Measurements from ENCODE around the gene TSPOAP1.

- TF ChIP-seq CTCF (IDR thresholded peaks at IDR 0.05) (no peak), POLR2A (IDR thresholded peaks at IDR 0.05) (no peak), POLR2AphosphoS5 (IDR thresholded peaks at IDR 0.05; ENCODE audit: insufficient read depth in 1 of 2, low read depth in 1 of 2) (no peak)
Observed at GRCh38 chr17:58302919-58303585, 25.5 kb downstream of the TSPOAP1 start.
